ENCODE results near the gene TRAPPC2L. TPM values are rescaled to one million over a fixed set of nuclear protein-coding genes. Genes with fewer than 3 reads are reported as not detected.

Gene TRAPPC2L
- total and polyA plus RNA-seq, 2 experiments from 2014 or later = 58.7 to 215 TPM

- no peaks in the 10 kb centered on the region for H3K36me3 ChIP-seq (replicated peaks; ENCODE audit: insufficient read depth, low read depth)
- no peak overlapping the region for H3K4me3 ChIP-seq
- 70% methylated on average over 14 of the region's 19 CpGs for WGBS (ENCODE audit: low lambda C conversion rate, missing lambda C conversion rate)
These were observed 40.9 kb upstream of the TRAPPC2L start for GRCh38 chr16:88815901-88816589.

DNA sequence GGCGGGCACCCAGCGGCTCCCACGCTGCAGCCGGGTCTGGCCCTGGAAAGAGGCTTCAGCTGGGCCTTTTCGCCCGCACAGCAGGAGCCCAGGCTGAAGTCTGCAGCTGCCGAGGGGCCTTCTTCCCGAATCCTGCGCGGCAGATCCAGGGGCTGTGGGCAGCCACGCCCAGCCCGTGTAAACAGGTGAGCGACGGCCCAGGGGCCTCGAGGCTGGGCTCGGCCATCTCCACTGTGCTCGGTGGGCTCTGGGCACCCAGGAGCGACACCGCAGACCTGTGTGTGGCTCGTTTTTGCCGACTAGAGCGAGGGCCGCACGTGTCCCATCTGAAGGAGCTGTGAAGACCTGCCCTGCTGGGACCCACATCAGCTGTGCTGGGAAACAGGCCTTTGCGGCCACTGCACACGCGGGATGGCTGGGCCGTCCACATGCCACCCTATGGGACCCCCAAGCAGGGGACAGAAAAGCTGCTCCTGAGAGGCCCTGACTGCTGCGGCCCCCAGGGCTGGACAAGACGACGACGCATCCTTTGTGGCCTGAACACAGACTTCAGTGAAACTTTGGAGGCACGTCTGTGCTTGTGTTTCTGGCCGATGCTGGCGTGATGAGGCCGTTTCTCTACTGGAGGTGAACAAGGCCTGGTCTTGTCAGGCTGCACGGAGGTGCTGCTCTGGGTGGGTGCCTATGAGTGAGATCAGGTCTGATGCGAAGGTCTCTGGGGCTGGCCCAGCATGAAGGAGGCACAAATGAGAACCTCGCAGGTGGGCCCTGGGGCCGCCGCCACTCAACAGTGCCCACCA lies 40.0 kb upstream of the TRAPPC2L start:
- Histone ChIP-seq H3K4me2 (no peak overlapping the region), H3K4me3 (no peak overlapping the region), H3K9me2 (replicated peaks; ENCODE audit: insufficient read depth) (no peaks in the 10 kb centered on the region), H4K20me1 (ENCODE audit: insufficient read depth, poor library complexity, severe bottlenecking) (no peaks in the 10 kb centered on the region), H2AFZ (no peak overlapping the region), H3K4me1 (ENCODE audit: insufficient read depth) (peaks cover 6% of the 10 kb centered on the region), H3K36me3 (replicated peaks; ENCODE audit: insufficient read depth, low read depth) (no peaks in the 10 kb centered on the region), H3K79me2 (no peaks in the 10 kb centered on the region), H3K9me3 (ENCODE audit: low read depth) (no peaks in the 10 kb centered on the region), H3K27ac (no peak overlapping the region), H3K27me3 (no peaks in the 10 kb centered on the region)
- TF ChIP-seq EZH2 (IDR thresholded peaks at IDR 0.05; ENCODE audit: borderline replicate concordance) = no peak
- TF ChIP-seq, protein P1, sequence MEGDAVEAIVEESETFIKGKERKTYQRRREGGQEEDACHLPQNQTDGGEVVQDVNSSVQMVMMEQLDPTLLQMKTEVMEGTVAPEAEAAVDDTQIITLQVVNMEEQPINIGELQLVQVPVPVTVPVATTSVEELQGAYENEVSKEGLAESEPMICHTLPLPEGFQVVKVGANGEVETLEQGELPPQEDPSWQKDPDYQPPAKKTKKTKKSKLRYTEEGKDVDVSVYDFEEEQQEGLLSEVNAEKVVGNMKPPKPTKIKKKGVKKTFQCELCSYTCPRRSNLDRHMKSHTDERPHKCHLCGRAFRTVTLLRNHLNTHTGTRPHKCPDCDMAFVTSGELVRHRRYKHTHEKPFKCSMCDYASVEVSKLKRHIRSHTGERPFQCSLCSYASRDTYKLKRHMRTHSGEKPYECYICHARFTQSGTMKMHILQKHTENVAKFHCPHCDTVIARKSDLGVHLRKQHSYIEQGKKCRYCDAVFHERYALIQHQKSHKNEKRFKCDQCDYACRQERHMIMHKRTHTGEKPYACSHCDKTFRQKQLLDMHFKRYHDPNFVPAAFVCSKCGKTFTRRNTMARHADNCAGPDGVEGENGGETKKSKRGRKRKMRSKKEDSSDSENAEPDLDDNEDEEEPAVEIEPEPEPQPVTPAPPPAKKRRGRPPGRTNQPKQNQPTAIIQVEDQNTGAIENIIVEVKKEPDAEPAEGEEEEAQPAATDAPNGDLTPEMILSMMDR (IDR thresholded peaks at IDR 0.05; ENCODE audit: poor library complexity) = no peak
- TF ChIP-seq EZH2phosphoT487 (IDR thresholded peaks at IDR 0.05; ENCODE audit: low read depth, severe bottlenecking, unreplicated experiment) = no peak
- DNase-seq (ENCODE audit: low spot score) = no peak
- WGBS (ENCODE audit: low lambda C conversion rate, missing lambda C conversion rate) = 90% methylated on average over 41 of the region's 41 CpGs

More at GRCh38 chr16:88815901-88816589, 40.9 kb upstream of the TRAPPC2L start:
- H3K4me1 ChIP-seq (ENCODE audit: insufficient read depth) = peaks cover 7% of the 10 kb centered on the region
- no peaks in the 10 kb centered on the region for H4K20me1 ChIP-seq (ENCODE audit: insufficient read depth, poor library complexity, severe bottlenecking)
- no peaks in the 10 kb centered on the region for H3K9me2 ChIP-seq (replicated peaks; ENCODE audit: insufficient read depth)
- no peak overlapping the region for H3K4me2 ChIP-seq
- H3K79me2 ChIP-seq = peaks cover 2% of the 10 kb centered on the region
- no peak overlapping the region for H3K27ac ChIP-seq
- H2AFZ ChIP-seq = no peak overlapping the region
- no peak for TF ChIP-seq EZH2phosphoT487 (IDR thresholded peaks at IDR 0.05; ENCODE audit: low read depth, severe bottlenecking, unreplicated experiment)
- no peak for TF ChIP-seq EZH2 (IDR thresholded peaks at IDR 0.05; ENCODE audit: borderline replicate concordance)
- TF ChIP-seq, protein P1 (IDR thresholded peaks at IDR 0.05; ENCODE audit: poor library complexity) = peak; percentile 60
- peak; percentile 60 for DNase-seq (ENCODE audit: low spot score)
- no peaks in the 10 kb centered on the region for H3K9me3 ChIP-seq (ENCODE audit: low read depth)
- H3K27me3 ChIP-seq = no peaks in the 10 kb centered on the region

DNA sequence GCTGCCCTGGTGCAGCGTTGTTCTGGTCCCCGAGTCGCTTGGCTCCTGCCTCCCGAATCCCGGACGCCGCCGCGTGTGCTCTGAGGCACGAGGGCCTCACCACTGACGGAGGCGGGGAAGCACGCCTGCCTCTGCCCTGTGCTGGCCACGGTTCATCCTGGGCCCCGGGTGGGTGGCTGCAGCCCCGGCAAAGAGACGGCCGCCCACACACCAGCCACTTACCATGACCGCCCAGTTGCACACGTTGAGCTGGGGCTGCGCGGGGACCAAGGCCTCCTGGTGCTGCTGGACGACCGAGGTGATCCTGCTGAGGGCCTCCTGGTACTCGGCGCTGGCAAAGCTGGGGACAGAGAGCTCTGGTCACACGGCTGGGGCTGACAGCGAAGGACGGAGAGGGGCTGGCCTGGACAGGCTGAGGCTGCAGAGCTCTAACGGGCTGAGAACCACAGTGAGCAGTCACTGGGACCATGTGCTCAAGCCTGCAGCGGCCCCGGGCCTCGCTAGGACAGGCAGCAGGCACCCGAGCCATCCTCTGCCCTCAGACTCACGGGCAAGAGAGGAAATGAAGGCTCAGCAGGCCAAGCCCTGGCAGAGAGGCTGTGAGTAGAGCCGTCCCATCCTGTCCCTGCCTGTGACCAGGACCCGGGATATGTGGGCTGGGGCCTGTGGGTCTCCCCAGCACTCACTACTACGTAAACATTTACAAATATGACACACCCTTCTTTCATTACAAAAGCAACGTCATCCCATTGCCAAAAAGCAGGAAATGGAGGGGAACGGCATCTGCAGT lies 38.9 kb upstream of the TRAPPC2L start:
- Histone ChIP-seq H3K79me2 (no peaks in the 10 kb centered on the region), H4K20me1 (ENCODE audit: insufficient read depth, poor library complexity, severe bottlenecking) (no peaks in the 10 kb centered on the region), H3K4me3 (no peak overlapping the region), H3K9me2 (replicated peaks; ENCODE audit: insufficient read depth) (no peaks in the 10 kb centered on the region), H2AFZ (no peak overlapping the region), H3K4me1 (ENCODE audit: insufficient read depth) (peaks cover 3% of the 10 kb centered on the region), H3K4me2 (no peak overlapping the region), H3K27ac (no peak overlapping the region), H3K9me3 (ENCODE audit: low read depth) (no peaks in the 10 kb centered on the region), H3K36me3 (replicated peaks; ENCODE audit: insufficient read depth, low read depth) (no peaks in the 10 kb centered on the region), H3K27me3 (no peaks in the 10 kb centered on the region)
- TF ChIP-seq, protein P1 (IDR thresholded peaks at IDR 0.05; ENCODE audit: poor library complexity) = no peak
- no peak for TF ChIP-seq EZH2 (IDR thresholded peaks at IDR 0.05; ENCODE audit: borderline replicate concordance)
- TF ChIP-seq EZH2phosphoT487 (IDR thresholded peaks at IDR 0.05; ENCODE audit: low read depth, severe bottlenecking, unreplicated experiment) = no peak
- DNase-seq (ENCODE audit: low spot score) = no peak
- 84% methylated on average over 39 of the region's 40 CpGs for WGBS (ENCODE audit: low lambda C conversion rate, missing lambda C conversion rate)

Data from hepatocyte (in vitro differentiated cells).